Neural progenitor cell (in vitro differentiated cells): ENCODE results near the gene TTC31.

ENCODE experiments used
- EZH2 ChIP-seq: fragments of 200-600 bp; sonication (generic); IDR thresholded peaks from 2 replicates; pipeline ENCODE4 v1.6.1; 2017; ENCODE audit warnings: antibody characterized with exemption, mild to moderate bottlenecking, moderate library complexity
- EZH2phosphoT487 ChIP-seq: fragments of 200-600 bp; sonication (generic); IDR thresholded peaks from 2 replicates; pipeline ENCODE4 v1.6.1; 2017; ENCODE audit warnings: antibody characterized with exemption
- TF ChIP-seq, protein P1 (sequence below): fragments of 200-600 bp; sonication (generic); IDR thresholded peaks from 2 replicates; pipeline ENCODE4 v1.5.1; 2017; ENCODE audit warnings: antibody characterized with exemption, mild to moderate bottlenecking

DNA sequence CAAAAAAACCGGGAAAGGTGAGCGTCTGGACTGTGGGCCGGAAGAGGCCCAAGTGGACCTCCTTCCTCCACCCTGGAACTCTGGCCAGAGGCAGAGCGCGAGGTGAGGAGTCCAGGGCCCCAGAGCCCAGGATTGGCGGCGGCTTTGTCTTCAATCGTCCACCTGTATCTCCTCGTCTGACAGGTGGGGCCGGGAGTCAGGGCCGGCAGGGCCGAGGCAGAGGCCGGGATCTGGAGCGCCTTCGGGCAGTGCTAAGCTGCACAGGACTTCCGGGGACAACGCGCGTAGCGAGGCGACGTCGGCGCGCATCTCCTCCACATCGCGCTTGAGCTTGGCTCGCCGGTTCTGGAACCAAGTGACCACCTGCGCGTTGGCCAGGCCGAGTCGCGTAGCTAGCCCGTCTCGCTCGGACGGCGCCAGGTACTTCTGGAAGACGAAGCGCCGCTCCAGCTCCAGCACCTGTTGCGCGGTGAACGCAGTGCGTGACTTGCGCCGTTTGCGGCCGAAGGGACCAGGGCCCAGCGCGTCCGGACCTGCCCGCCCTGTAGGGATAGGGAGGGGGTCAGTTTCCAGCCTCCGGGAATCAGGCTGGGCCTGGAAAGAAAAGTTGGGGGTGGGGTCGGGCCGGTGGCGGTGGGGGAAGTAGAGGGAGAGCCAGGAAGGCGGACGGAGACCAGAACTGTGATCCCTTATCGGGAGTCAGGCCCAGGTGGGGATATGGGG lies 15.1 kb downstream of the TTC31 start:
- TF ChIP-seq EZH2 (peak; percentile 82), EZH2phosphoT487 (peak; percentile 44)
- TF ChIP-seq, protein P1, sequence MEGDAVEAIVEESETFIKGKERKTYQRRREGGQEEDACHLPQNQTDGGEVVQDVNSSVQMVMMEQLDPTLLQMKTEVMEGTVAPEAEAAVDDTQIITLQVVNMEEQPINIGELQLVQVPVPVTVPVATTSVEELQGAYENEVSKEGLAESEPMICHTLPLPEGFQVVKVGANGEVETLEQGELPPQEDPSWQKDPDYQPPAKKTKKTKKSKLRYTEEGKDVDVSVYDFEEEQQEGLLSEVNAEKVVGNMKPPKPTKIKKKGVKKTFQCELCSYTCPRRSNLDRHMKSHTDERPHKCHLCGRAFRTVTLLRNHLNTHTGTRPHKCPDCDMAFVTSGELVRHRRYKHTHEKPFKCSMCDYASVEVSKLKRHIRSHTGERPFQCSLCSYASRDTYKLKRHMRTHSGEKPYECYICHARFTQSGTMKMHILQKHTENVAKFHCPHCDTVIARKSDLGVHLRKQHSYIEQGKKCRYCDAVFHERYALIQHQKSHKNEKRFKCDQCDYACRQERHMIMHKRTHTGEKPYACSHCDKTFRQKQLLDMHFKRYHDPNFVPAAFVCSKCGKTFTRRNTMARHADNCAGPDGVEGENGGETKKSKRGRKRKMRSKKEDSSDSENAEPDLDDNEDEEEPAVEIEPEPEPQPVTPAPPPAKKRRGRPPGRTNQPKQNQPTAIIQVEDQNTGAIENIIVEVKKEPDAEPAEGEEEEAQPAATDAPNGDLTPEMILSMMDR = no peak
